Measurements from ENCODE around the gene SPTBN5. TPM values are rescaled to one million over a fixed set of nuclear protein-coding genes. Genes with fewer than 3 reads are reported as not detected.

The SPTBN5 gene
- total RNA-seq, 2 donors from 2014 or later = 1.9 to 2.2 TPM

DNA sequence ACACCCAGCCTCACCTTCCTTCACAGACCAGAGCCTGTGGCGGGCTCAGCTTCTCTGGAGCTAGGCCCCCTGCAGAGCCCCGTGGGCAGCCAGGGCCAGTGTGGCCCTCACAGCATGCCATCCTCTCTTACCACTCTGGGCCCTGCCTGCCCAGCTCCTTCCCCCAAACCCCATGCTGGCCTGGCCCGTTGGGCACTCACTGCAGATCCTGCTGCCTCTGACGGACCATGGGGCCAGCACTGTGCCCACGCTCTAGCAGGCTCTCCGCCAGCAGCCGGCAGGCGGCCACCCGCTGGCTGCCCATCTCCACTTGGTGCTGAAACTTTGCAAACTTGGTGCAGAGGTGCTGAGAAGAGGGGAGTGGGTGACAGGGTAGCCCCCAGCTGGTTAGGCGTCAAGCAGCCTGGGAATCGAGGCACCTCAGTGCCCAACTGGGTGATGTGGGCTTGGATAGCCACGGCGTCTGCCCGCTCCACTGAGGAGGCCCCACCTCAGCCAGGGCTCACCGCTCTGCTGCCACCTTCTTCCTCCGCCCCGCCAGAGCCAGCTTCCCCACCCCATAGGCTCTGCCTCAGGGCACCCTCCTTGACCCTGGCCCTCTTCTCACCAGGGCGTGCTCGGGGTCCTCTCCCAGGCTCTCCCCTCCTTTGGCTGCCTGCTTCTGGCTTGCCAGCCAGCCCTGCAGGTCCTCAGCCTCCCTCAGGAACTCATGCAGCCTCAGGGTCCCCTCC lies 22.5 kb downstream of the SPTBN5 start:
- Mint-ChIP-seq H3K36me3 (ENCODE audit: low read depth) (no peaks in the 10 kb centered on the region), H3K4me3 (peak overlapping the region; percentile 86), H3K27ac (peak overlapping the region; percentile 95), H3K4me1 (peaks cover 15% of the 10 kb centered on the region), H3K27me3 (no peaks in the 10 kb centered on the region)
- DNase-seq = no peak
- no peak for ATAC-seq
- no peaks in the 10 kb centered on the region for H3K9me3 ChIP-seq (ENCODE audit: control insufficient read depth, low read length, poor library complexity, severe bottlenecking)

DNA sequence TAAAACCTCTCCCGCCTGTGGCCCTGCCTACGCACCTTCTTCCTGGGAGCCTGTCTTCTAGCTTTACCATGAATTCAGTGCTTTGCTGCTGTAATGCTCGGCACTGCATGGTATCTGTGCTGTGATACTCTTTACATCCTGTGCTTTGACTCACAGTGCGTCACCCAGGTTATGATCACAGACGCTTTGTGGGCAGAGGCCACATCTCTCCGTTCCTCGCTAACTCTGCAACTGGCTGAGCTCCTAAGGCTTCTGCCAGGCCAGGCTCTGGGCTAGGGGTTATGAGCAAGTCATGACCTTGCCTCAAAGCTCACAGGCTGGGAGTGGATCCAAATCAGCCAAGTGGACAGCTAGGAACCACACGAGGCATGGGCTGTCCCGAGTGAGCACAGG lies 23.2 kb downstream of the SPTBN5 start:
- Mint-ChIP-seq H3K27me3 (no peaks in the 10 kb centered on the region), H3K4me3 (peak overlapping the region; percentile 86), H3K36me3 (ENCODE audit: low read depth) (no peaks in the 10 kb centered on the region), H3K27ac (peak overlapping the region; percentile 95), H3K4me1 (peaks cover 15% of the 10 kb centered on the region)
- H3K9me3 ChIP-seq (ENCODE audit: control insufficient read depth, low read length, poor library complexity, severe bottlenecking) = no peaks in the 10 kb centered on the region
- DNase-seq (peak in 2 of 3 donors; percentile 29 to 44), ATAC-seq (peak; percentile 98)

DNA sequence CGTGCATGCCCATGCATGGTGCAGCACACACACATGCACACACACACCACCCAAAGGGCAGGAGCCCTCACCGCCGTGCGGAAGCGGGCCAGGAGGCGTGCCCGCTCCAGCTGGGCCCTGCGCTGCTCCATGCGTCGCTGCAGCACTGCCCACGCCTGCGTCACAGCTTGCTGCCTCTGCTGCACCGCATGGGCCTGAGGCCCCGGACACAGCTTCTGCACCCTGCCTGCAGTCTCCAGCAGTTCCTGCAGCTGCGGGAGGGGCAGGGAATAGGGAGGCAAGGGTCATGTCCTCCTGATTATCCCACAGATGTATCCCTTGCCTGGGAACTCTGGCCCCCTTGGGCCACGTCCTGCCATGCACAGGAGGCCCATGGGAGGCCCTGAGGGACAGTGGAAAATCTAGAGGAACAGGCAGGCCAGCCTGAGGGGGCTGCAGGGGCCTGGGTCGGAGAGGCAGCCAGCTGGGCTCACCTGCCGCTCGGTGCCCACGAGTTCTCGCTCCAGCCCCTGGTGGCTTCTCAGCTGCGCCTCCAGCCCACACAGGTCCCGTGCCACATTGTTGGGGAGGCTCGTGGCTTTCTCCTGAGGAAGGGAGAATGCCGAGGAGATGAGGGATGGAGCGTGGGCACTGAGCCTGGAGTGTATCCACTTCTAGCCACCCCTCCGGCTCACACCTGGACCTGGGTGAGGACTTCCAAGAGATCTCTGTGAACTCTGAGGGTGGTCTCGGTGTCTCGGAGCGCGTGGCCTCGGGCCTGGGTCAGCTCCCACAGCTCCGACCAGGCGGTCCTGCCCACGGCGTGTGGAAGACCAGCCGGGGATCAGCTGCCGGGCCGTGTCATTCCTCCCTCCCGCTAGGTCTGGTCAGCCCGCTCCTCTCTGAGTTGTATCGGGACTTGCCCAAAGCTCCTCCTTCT lies 23.8 kb downstream of the SPTBN5 start:
- DNase-seq = no peak
- Mint-ChIP-seq H3K36me3 (ENCODE audit: low read depth) (no peaks in the 10 kb centered on the region), H3K4me3 (peak overlapping the region; percentile 86), H3K27ac (peak overlapping the region; percentile 95), H3K4me1 (peaks cover 12% of the 10 kb centered on the region), H3K27me3 (no peaks in the 10 kb centered on the region)
- no peak for ATAC-seq
- H3K9me3 ChIP-seq (ENCODE audit: control insufficient read depth, low read length, poor library complexity, severe bottlenecking) = no peaks in the 10 kb centered on the region

GRCh38 chr15:41868321-41868720 lies 25.5 kb downstream of the SPTBN5 start:
- DNase-seq (no peak), ATAC-seq (no peak)
- H3K4me3 Mint-ChIP-seq = no peak overlapping the region
- H3K36me3 Mint-ChIP-seq (ENCODE audit: low read depth) = no peaks in the 10 kb centered on the region
- no peaks in the 10 kb centered on the region for H3K9me3 ChIP-seq (ENCODE audit: control insufficient read depth, low read length, poor library complexity, severe bottlenecking)
- no peaks in the 10 kb centered on the region for H3K27me3 Mint-ChIP-seq
- no peak overlapping the region for H3K27ac Mint-ChIP-seq
- peaks cover 9% of the 10 kb centered on the region for H3K4me1 Mint-ChIP-seq

- no peaks in the 10 kb centered on the region for H3K9me3 ChIP-seq (ENCODE audit: control insufficient read depth, low read length, poor library complexity, severe bottlenecking)
- H3K27ac Mint-ChIP-seq = peak overlapping the region; percentile 53
- no peaks in the 10 kb centered on the region for H3K36me3 Mint-ChIP-seq (ENCODE audit: low read depth)
- H3K4me1 Mint-ChIP-seq = peaks cover 13% of the 10 kb centered on the region
- DNase-seq (no peak), ATAC-seq (no peak)
- no peak overlapping the region for H3K4me3 Mint-ChIP-seq
- H3K27me3 Mint-ChIP-seq = no peaks in the 10 kb centered on the region
These were observed 26.8 kb downstream of the SPTBN5 start for GRCh38 chr15:41866872-41867579.

DNA sequence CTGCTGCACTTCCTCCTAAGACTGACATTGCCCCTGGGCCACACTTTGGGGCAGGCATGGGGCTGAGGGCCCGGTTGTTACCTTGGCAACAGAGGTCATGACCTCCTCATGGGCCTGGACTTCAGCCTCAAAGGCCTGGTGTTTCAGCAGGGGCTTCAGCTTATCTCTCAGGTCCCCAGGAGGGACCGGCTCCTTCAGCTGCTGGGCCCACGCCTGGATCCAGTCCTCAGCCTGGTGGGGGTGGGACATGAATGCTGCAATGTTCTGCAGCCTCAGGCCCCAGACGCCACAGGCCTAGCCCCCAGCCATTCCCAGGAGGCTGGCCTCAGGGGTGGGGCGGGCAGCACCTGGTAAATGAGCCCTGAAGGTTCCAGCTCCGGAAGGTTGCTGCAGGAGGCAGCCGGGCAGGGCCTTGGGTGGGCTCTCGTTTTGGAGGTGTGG lies 27.6 kb downstream of the SPTBN5 start:
- H3K4me1 Mint-ChIP-seq = peaks cover 13% of the 10 kb centered on the region
- no peaks in the 10 kb centered on the region for H3K36me3 Mint-ChIP-seq (ENCODE audit: low read depth)
- H3K9me3 ChIP-seq (ENCODE audit: control insufficient read depth, low read length, poor library complexity, severe bottlenecking) = no peaks in the 10 kb centered on the region
- H3K4me3 Mint-ChIP-seq = no peak overlapping the region
- ATAC-seq = no peak
- no peak for DNase-seq
- H3K27me3 Mint-ChIP-seq = no peaks in the 10 kb centered on the region
- H3K27ac Mint-ChIP-seq = no peak overlapping the region

DNA sequence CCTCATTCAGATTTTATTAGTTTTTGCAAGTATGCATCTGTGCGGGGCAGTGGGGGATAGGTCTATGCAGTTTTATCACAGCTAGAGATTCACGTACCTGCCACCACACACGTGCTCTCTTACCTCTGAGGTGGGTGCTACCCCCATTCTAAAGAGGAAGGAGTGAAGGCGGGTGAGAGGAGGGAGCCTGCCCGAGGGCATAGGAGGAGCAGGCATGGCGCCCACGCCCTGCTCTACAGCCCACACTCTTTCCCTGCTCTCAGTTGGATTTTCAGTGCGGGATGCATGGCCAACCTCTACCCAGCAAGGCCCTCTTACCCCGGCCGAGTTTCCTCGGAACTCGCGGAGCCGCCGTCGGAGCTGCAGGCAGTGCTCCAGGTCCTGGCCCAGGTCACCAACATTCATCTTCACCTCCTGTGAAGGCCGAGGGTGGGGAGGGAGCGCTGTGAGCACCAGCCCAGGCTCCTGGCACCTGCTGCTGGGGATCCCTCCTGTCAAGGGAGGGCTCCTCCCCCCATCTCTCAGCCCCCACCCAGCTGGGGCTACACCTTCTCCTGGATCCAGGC lies 28.3 kb downstream of the SPTBN5 start:
- Mint-ChIP-seq H3K27ac (no peak overlapping the region), H3K27me3 (no peaks in the 10 kb centered on the region), H3K4me1 (peaks cover 6% of the 10 kb centered on the region), H3K36me3 (ENCODE audit: low read depth) (no peaks in the 10 kb centered on the region), H3K4me3 (no peak overlapping the region)
- ATAC-seq (no peak), DNase-seq (no peak)
- H3K9me3 ChIP-seq (ENCODE audit: control insufficient read depth, low read length, poor library complexity, severe bottlenecking) = no peaks in the 10 kb centered on the region

GRCh38 chr15:41862515-41863116 lies 31.2 kb downstream of the SPTBN5 start:
- no peaks in the 10 kb centered on the region for H3K9me3 ChIP-seq (ENCODE audit: control insufficient read depth, low read length, poor library complexity, severe bottlenecking)
- ATAC-seq (no peak), DNase-seq (no peak)
- peaks cover 4% of the 10 kb centered on the region for H3K4me1 Mint-ChIP-seq
- no peaks in the 10 kb centered on the region for H3K27me3 Mint-ChIP-seq
- H3K4me3 Mint-ChIP-seq = no peak overlapping the region
- no peak overlapping the region for H3K27ac Mint-ChIP-seq
- no peaks in the 10 kb centered on the region for H3K36me3 Mint-ChIP-seq (ENCODE audit: low read depth)

DNA sequence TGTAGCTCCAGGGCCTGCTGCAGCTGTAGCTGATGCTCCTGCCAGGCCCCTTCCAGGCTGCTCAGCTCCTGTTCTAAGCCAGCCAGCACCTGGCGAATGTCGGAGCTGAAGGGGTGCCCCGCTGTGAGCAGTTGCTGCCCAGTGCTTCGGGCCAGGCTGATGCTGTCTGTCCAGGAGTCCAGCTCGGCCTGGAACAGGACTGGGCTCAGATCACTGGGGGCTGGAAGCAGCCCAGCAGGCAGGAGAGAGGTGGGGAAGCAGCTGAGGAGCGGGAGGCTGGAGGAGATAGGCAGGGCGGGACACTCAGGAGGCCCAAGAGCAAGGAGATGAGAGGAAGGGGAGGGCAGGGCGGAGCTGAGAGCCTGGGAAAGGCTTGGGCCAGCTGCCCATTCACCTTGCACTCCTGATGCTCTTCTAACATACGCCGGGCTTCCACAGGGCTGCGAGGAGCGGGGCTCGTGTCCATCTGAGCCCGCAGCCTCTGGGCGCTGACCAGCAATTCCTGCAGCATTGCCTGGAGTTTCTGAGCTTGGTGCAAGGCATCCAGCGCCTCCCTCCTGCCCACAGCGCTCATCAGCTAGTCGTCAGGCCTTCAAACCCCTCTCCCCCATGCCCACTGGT lies 32.0 kb downstream of the SPTBN5 start:
- DNase-seq (no peak), ATAC-seq (no peak)
- Mint-ChIP-seq H3K27ac (no peak overlapping the region), H3K4me1 (peaks cover 4% of the 10 kb centered on the region), H3K27me3 (no peaks in the 10 kb centered on the region), H3K4me3 (no peak overlapping the region), H3K36me3 (ENCODE audit: low read depth) (no peaks in the 10 kb centered on the region)
- H3K9me3 ChIP-seq (ENCODE audit: control insufficient read depth, low read length, poor library complexity, severe bottlenecking) = no peaks in the 10 kb centered on the region

GRCh38 chr15:41860049-41860828 lies 33.6 kb downstream of the SPTBN5 start:
- Mint-ChIP-seq H3K27me3 (no peaks in the 10 kb centered on the region), H3K36me3 (ENCODE audit: low read depth) (no peaks in the 10 kb centered on the region), H3K4me3 (peak overlapping the region; percentile 7), H3K27ac (no peak overlapping the region), H3K4me1 (peaks cover 4% of the 10 kb centered on the region)
- H3K9me3 ChIP-seq (ENCODE audit: control insufficient read depth, low read length, poor library complexity, severe bottlenecking) = no peaks in the 10 kb centered on the region
- ATAC-seq (no peak), DNase-seq (no peak)

- no peaks in the 10 kb centered on the region for H3K27me3 Mint-ChIP-seq
- H3K4me1 Mint-ChIP-seq = peaks cover 4% of the 10 kb centered on the region
- ATAC-seq = no peak
- no peaks in the 10 kb centered on the region for H3K9me3 ChIP-seq (ENCODE audit: control insufficient read depth, low read length, poor library complexity, severe bottlenecking)
- H3K27ac Mint-ChIP-seq = no peak overlapping the region
- no peak overlapping the region for H3K4me3 Mint-ChIP-seq
- H3K36me3 Mint-ChIP-seq (ENCODE audit: low read depth) = no peaks in the 10 kb centered on the region
- DNase-seq = no peak
These were observed 35.1 kb downstream of the SPTBN5 start for GRCh38 chr15:41858756-41859155.

- H3K4me3 Mint-ChIP-seq = no peak overlapping the region
- DNase-seq = no peak
- no peaks in the 10 kb centered on the region for H3K27me3 Mint-ChIP-seq
- H3K27ac Mint-ChIP-seq = no peak overlapping the region
- no peak for ATAC-seq
- H3K9me3 ChIP-seq (ENCODE audit: control insufficient read depth, low read length, poor library complexity, severe bottlenecking) = no peaks in the 10 kb centered on the region
- no peaks in the 10 kb centered on the region for H3K4me1 Mint-ChIP-seq
- no peaks in the 10 kb centered on the region for H3K36me3 Mint-ChIP-seq (ENCODE audit: low read depth)
These were observed 36.5 kb downstream of the SPTBN5 start for GRCh38 chr15:41857316-41857715.
